NCI-H187 (cell line): ENCODE results near the gene NMD3.

Experiments
- DNase-seq, 2 experiments: peaks; one replicate each; lab custom pipeline; 2025; lab: John Stamatoyannopoulos, UW

Gene NMD3

DNA sequence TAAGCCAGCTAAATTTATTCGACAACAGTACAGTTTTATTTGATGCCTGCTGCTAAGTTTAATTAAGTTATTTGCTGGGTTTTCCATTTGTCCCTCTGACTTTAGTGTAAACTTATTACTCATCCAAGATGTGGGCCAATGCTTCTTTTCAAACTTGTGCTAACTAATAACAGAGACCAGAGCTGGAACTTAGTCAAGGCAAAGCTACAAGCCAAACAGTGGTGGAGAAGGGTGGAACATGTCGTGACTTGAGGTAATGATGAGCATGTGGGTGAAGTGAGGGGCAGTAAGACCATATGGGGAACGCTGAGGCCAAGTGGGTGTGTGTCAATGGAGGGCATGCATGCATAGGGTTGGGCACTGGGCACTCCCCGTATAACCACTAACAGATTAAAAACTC, 63.9 kb downstream of the NMD3 start:
- DNase-seq, result no peak

DNA sequence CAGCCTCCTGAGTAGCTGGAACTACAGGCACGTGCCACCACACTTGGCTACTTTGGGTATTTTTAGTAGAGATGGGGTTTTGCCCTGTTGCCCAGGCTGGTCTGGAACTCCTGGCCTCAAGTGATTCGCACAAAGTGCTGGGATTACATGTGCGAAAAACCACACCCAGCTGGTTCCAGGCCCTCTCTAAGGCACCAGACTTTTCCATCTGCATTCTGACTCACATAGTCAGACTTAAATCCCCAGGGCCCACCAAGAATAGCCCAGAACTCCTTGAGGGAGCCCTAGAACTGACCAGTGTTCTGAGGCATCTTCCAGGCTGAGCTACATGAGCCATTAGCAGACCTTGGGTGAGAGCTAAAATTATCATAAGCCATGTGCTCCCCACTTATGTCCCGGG, 68.1 kb downstream of the NMD3 start:
- no peak for DNase-seq

DNA sequence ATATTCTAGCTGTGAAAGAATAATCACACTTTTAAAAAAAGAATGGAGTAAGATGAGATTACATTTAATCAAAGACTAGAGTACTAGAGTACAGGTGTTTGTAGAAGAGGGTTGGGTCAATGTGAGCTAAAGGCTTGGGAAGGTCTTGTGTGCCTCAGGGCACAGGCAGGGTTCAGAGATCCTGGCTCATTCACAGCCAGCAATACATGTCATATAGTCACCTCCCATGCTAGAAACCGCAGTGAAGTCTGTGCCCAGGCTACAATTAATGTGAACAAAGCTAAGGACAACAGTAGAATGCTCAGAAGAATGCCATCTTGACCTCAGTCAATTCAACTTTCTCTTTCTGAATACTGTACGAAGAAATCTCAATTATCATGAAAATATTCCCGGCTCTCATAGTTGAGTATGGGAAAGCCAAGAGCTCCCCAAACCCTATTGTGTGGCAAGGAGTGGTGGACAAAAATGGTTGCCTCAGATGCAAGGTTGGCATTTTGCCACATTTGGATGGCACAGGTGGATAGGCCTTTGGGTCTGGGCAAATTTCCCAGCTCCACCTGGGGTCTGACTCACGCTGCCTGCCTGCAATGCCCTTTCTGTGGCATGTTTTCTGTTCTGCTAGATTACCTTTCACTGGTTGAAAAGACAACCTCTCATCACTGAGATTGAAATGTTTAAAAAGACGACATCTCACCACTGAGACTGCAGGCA, 70.2 kb downstream of the NMD3 start:
- DNase-seq, result no peak

- DNase-seq, result no peak
Observed at GRCh38 chr3:161293381-161293780, 72.3 kb downstream of the NMD3 start.

- no peak for DNase-seq
Observed at GRCh38 chr3:161295325-161295724, 74.2 kb downstream of the NMD3 start.

- no peak for DNase-seq
Observed at GRCh38 chr3:161296814-161297213, 75.7 kb downstream of the NMD3 start.
